Uterus (tissue), 4 donors: ENCODE data around the gene ELMOD2. TPM values are rescaled to one million over a fixed set of nuclear protein-coding genes. Genes with fewer than 3 reads are reported as not detected.

Experiments used
- DNase-seq, 2 donors: peaks; one replicate each; pipeline ENCODE4 v3.0.0-alpha.2; 2019 to 2020
- H3K27ac ChIP-seq, 2 donors: fragments of 200-600 bp; sonication (generic); 1 replicate in 1 of 2; 2 replicates in 1 of 2; pipeline ENCODE4 v1.5.1; 2016 to 2018
- H3K27me3 ChIP-seq, 2 donors: fragments of 200-600 bp; sonication (generic); one replicate each; pipeline ENCODE4 v1.5.1; 2018 to 2019; ENCODE audit warnings: control low read depth in 1 of 2
- H3K36me3 ChIP-seq, 2 donors: fragments of 200-600 bp; sonication (generic); one replicate each; pipeline ENCODE4 v1.5.1; 2019; ENCODE audit warnings: control low read depth in 1 of 2
- H3K4me1 ChIP-seq, 2 donors: fragments of 200-600 bp; sonication (generic); one replicate each; pipeline ENCODE4 v1.5.1; 2018 to 2019; ENCODE audit warnings: control low read depth in 1 of 2
- H3K4me3 ChIP-seq, 2 donors: fragments of 200-600 bp; sonication (generic); 1 replicate in 1 of 2; 2 replicates in 1 of 2; pipeline ENCODE4 v1.5.1; 2018 to 2019; ENCODE audit warnings: mild to moderate bottlenecking in 1 of 2
- H3K9me3 ChIP-seq, 2 donors: fragments of 200-600 bp; sonication (generic); one replicate each; pipeline ENCODE4 v1.5.1; 2019; ENCODE audit warnings: control low read depth in 1 of 2
- CTCF ChIP-seq, 4 experiments: fragments of 200-600 bp in 2 of 4; fragments of 450-650 bp in 2 of 4; sonication (generic) in 2 of 4; IDR thresholded peaks; one replicate each; pipeline ENCODE4 v1.5.1; 2016 to 2019; ENCODE audit warnings: antibody characterized with exemption in 4 of 4, mild to moderate bottlenecking in 2 of 4, moderate library complexity in 1 of 4
- POLR2A ChIP-seq, 2 donors: fragments of 450-650 bp; IDR thresholded peaks; one replicate each; pipeline ENCODE4 v1.6.1; 2016; ENCODE audit warnings: antibody characterized with exemption in 2 of 2, mild to moderate bottlenecking in 1 of 2, moderate library complexity in 1 of 2
- intact Hi-C: fragments of 100-400 bp; cut with DNase I; formaldehyde crosslinking; loops from one replicate; pipeline ENCODE4 v1.15.1; 2023; ENCODE audit warnings: low total_unique reads
- small RNA-seq: library from RNA; depleted of rRNA; stranded (forward); fragments of <200 nt; gene quantifications from one replicate; pipeline ENCODE3, GENCODE V24; 2016
- total RNA-seq, 4 donors: library from RNA; depleted of rRNA in 3 of 4; stranded (reverse); fragments of >200 nt in 3 of 4; gene quantifications; one replicate each; pipeline versions ENCODE4 v1.1.0 to v1.2.4, GENCODE V29; 2014 to 2023
- donor health status: DM: yes; HTN: yes; CAD: no.

ELMOD2 gene
- total RNA-seq, 4 donors from 2014 or later, result 4.9 to 76.4 (median 19.7) TPM

- TF ChIP-seq CTCF (IDR thresholded peaks at IDR 0.05), result no peak
- TF ChIP-seq POLR2A (IDR thresholded peaks at IDR 0.05), result no peak
- Histone ChIP-seq H3K4me1 (no peaks in the 10 kb centered on the region), H3K4me3 (no peak overlapping the region), H3K27ac (no peak overlapping the region), H3K36me3 (no peaks in the 10 kb centered on the region), H3K9me3 (no peaks in the 10 kb centered on the region), H3K27me3 (no peaks in the 10 kb centered on the region)
- DNase-seq, result no peak
- intact Hi-C loops, result no loop called here
Measured at GRCh38 chr4:140603286-140603685, 79.3 kb downstream of the ELMOD2 start.

Small RNA genes within 50 kb of the gene (small RNA-seq; reads per million reads assigned to genes)
- gene AC108019.1, result not detected
- not detected for gene RN7SL152P

Other genes starting within 250 kb of the ELMOD2 start
- 100 to 1,000 TPM in 1 of 4 donors, 10 to 100 TPM in 3; 35.1 to 103 (median 64.2) TPM for gene SCOC, start 150.5 kb upstream of the ELMOD2 start, total RNA-seq
- gene CLGN, start 96.5 kb upstream of the ELMOD2 start, total RNA-seq, result 1 to 10 TPM in 2 of 4 donors, under 1 TPM in 1, not detected in 1; under 0.01 to 4.5 (median 3.2) TPM
- gene MGAT4D, start 25.9 kb upstream of the ELMOD2 start, total RNA-seq, result not detected
- gene UCP1, start 44.8 kb downstream of the ELMOD2 start, total RNA-seq, result not detected
- 10 to 100 TPM in 3 of 4 donors, 1 to 10 TPM in 1; 3.8 to 48.8 (median 13.3) TPM for gene TBC1D9, start 232.2 kb downstream of the ELMOD2 start, total RNA-seq